Lower leg skin (tissue), 4 donors: ENCODE data around the gene SRSF2. TPM values are rescaled to one million over a fixed set of nuclear protein-coding genes. Genes with fewer than 3 reads are reported as not detected.
"Not testable (repeated sequence)": the region's sequence is repeated elsewhere in the genome, so short reads cannot be mapped to it uniquely, and the experiment has no call there.

ENCODE experiments used
- DNase-seq, 2 donors: peaks; one replicate each; pipeline ENCODE4 v3.0.0-alpha.2; 2019; ENCODE audit warnings: low spot score in 2 of 2
- H3K4me3 ChIP-seq: fragments of 200-600 bp; sonication (generic); 2 replicates; pipeline ENCODE4 v1.5.1; 2017; ENCODE audit warnings: mild to moderate bottlenecking, low read depth; ENCODE audit not compliant: poor library complexity, severe bottlenecking
- POLR2A ChIP-seq, 2 donors: fragments of 450-650 bp; IDR thresholded peaks; one replicate each; pipeline ENCODE4 v1.6.1; 2016 to 2017; ENCODE audit warnings: antibody characterized with exemption in 2 of 2, mild to moderate bottlenecking in 1 of 2, moderate library complexity in 1 of 2
- WGBS, 2 donors: methylation state at CpG; one replicate each; pipeline ENCODE4 v1.1.5; 2018; 5-methylcytosine and 5-hydroxymethylcytosine counted together
- intact Hi-C: fragments of 100-400 bp; cut with DNase I; formaldehyde crosslinking; loops from one replicate; pipeline ENCODE4 v1.15.0; 2023; ENCODE audit warnings: low total_unique reads
- total RNA-seq, 4 donors: library from RNA; depleted of rRNA; stranded (reverse); fragments of >200 nt; gene quantifications; one replicate each; pipeline ENCODE4 v1.1.0, GENCODE V29; 2016
- TF ChIP-seq, protein P1 (sequence below), 3 donors: fragments of 450-650 bp; IDR thresholded peaks; one replicate each; pipeline ENCODE4 v1.5.1; 2016; ENCODE audit warnings: antibody characterized with exemption in 3 of 3, mild to moderate bottlenecking in 3 of 3, moderate library complexity in 2 of 3

SRSF2 gene
- total RNA-seq, 4 donors from 2014 or later: 179 to 260 (median 189) TPM

DNA sequence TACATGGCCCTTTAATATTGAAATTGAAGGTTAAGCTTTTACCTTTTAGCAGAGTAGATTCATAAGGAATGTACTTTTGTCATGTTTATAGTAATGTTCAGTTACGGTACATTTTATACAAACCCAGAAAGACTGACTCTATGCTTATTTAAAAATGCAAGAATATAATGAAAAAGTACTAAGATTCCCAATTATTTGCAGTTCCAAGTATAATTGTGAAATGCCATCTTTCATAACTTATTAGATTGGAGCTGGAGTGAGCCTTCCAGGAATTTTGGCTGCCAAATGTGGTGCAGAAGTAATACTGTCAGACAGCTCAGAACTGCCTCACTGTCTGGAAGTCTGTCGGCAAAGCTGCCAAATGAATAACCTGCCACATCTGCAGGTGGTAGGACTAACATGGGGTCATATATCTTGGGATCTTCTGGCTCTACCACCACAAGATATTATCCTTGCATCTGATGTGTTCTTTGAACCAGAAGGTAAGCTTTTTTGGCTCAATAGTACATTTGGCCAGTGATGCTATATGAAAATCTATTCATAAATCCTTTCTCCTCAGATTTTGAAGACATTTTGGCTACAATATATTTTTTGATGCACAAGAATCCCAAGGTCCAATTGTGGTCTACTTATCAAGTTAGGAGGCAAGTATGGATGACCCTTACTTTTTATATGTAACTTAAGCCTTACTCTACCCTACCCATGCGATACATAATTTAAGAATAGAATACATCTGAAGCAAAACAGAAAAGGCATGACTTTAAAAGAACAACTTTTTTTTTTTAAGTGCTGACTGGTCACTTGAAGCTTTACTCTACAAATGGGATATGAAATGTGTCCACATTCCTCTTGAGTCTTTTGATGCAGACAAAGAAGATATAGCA lies 4.2 kb downstream of the SRSF2 start:
- WGBS, 2 donors: 58 to 64% methylated on average over 3 of the region's 3 CpGs
- intact Hi-C loops: no loop called here
- TF ChIP-seq, protein P1, sequence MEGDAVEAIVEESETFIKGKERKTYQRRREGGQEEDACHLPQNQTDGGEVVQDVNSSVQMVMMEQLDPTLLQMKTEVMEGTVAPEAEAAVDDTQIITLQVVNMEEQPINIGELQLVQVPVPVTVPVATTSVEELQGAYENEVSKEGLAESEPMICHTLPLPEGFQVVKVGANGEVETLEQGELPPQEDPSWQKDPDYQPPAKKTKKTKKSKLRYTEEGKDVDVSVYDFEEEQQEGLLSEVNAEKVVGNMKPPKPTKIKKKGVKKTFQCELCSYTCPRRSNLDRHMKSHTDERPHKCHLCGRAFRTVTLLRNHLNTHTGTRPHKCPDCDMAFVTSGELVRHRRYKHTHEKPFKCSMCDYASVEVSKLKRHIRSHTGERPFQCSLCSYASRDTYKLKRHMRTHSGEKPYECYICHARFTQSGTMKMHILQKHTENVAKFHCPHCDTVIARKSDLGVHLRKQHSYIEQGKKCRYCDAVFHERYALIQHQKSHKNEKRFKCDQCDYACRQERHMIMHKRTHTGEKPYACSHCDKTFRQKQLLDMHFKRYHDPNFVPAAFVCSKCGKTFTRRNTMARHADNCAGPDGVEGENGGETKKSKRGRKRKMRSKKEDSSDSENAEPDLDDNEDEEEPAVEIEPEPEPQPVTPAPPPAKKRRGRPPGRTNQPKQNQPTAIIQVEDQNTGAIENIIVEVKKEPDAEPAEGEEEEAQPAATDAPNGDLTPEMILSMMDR (IDR thresholded peaks at IDR 0.05): no peak
- no peak for TF ChIP-seq POLR2A (IDR thresholded peaks at IDR 0.05)
- H3K4me3 ChIP-seq: no peak overlapping the region
- DNase-seq: no peak

- DNase-seq, H3K4me3 ChIP-seq, intact Hi-C loops: not testable (repeated sequence)
- WGBS, 2 donors: 84 to 90% methylated on average over 13 of the region's 13 CpGs
Measured at GRCh38 chr17:76731800-76732733, 5.1 kb downstream of the SRSF2 start.

- TF ChIP-seq, protein P1 (IDR thresholded peaks at IDR 0.05): no peak
- TF ChIP-seq POLR2A (IDR thresholded peaks at IDR 0.05): no peak
- peak in 1 of 2 donors; percentile 85 for DNase-seq
- intact Hi-C loops: no loop called here
- no peak overlapping the region for H3K4me3 ChIP-seq
- WGBS, 2 donors: 37 to 45% methylated on average over 18 of the region's 18 CpGs
Measured at GRCh38 chr17:76727745-76728456, 9.2 kb downstream of the SRSF2 start.

DNA sequence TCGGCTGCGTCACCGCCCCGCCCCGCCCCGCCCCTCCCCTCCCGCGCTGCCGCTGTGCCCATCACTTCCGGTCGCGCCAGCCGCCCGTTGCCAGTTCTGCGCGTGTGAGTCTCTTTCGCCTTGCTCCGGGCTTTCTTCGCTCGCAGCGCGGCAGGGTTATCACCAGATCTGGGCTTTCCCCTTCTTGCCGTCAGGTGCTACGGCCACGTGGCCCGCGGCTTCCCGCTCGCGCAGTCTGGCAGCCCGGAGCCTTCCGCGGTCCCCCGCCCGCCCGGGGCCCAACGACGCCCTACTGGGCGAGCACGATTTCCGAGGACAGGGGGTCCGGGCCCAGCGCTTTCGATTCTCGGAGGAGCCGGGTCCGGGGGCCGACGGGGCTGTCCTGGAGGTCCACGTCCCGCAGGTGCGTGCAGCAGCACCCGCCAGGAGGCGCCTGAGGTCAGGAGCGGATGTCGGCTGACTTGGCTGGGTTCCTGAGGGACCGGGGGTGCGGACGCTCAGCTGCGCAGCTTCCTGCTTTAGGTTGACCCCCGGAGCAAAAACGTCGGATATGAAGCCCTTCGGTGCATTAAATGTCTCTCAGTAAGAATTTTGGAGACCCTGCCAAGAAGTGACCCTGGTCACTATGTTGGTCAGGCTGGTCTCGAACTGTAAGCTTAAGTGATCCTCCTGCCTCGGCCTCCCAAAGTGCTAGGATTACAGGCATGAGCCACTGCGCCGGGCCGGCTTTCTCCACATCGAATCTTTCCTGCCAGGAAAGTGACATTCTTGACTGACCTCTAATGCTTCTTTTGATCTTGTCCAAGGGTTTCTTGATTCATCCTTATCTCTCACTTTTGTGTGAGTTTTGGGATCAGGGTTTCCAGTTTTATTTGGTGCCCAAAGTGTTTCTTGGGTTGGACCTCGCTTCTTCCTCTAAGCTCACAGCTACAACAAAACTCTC lies 10.1 kb downstream of the SRSF2 start, which contains the start of gene METTL23:
TSS of gene METTL23 (plus strand) at position 64 of the 943 bp plus-strand sequence. CDS start 2,872 bp downstream, outside the sequence.
- TF ChIP-seq POLR2A (IDR thresholded peaks at IDR 0.05): peak in 1 of 2 donors; percentile 78
- TF ChIP-seq, protein P1 (IDR thresholded peaks at IDR 0.05): peak in 1 of 3 donors; percentile 45
- 2 to 5% methylated on average over 8 to 43 of the region's 71 CpGs for WGBS, 2 donors
- DNase-seq: peak; percentile 86 to 97

DNA sequence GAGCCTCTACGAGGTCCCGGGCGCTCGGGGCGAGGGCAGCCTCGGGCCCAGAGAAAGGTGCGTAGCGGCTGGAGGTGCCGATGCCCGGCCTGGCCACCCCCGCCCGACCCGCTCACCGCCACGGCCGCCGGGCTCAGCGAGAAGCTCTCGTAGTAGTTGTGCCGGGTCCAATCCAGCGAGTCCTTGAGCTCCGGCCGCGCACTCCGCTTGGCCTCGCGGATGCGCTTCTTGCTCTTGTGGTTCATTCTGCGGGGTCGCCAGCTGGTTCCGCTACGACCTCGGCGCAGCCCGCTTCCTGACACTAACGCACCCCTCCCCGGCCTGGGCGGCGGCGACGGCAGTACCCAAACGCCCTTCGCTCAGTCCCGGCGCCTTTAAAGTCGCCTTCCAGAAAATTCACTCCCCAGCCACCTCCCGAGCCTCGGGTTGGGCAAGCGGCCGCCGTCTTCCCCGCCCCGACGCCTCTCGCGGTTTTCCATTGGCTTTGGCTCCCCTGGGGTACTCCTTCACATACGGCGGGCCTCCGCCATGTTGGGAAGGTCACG lies 10.8 kb downstream of the SRSF2 start, which contains the start of gene JMJD6:
TSS of gene JMJD6 (minus strand) at position 376 of the 545 bp plus-strand sequence. CDS start at position 245, 131 bp downstream.
- intact Hi-C loops: no loop called here
- whole genome bisulfite sequencing, 2 donors: 0% methylated on average over 22 to 44 of the region's 60 CpGs
- TF ChIP-seq, protein P1 (IDR thresholded peaks at IDR 0.05): no peak
- peak in 1 of 2 donors; percentile 62 for TF ChIP-seq POLR2A (IDR thresholded peaks at IDR 0.05)
- DNase-seq: peak; percentile 97 to 99
- peak within 1 kb of the TSS; percentile 97 for H3K4me3 ChIP-seq

More for the DNA sequence above, 10.1 kb downstream of the SRSF2 start, which contains the start of gene METTL23:
- H3K4me3 ChIP-seq: peak within 1 kb of the TSS; percentile 97
- intact Hi-C loops: no loop called here
